ENCODE measurements around the gene MINDY1. TPM values are rescaled to one million over a fixed set of nuclear protein-coding genes. Genes with fewer than 3 reads are reported as not detected.

Gene MINDY1
- total and polyA plus RNA-seq, 9 of the 15 experiments (the other 6 are each of a cell fraction or from before 2014, with no cell fraction given) = 0.49 to 11.0 (median 6.0) TPM

DNA sequence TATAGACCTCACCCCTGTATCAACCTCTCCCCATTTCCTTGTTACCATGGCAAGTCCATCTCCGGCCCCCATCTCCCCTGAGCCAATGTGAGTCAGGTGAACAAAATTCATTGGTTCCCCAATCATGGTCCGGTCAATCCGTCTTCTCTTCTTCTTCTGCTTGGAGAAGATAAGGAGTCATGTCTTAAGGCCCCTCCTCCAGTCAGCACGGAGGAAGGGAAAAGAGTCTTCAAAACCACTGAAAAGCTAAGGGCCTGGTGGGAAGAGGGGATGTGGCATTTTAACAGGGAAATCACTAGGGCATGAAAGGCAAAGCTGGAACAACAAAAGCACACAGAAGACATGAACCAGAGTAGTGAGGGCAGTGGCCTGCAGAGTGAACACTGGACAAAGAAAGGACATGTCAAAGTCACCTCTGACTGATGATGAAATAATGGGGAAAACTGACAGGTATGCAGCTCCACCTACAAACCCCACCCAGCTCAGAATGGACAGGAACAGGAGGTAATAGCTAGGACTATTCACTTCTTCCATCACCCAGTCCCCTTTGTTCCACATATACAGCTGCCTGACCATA, 48.4 kb upstream of the MINDY1 start (continued):
- TF ChIP-seq RNF219 (CRISPR knock-in tag; IDR thresholded peaks at IDR 0.05) (no peak), ARID3B (CRISPR knock-in tag; IDR thresholded peaks at IDR 0.05; ENCODE audit: borderline replicate concordance) (no peak), MAZ (CRISPR knock-in tag; conservative IDR thresholded peaks at IDR 0.05 in 1 of 2, IDR thresholded peaks at IDR 0.05 in 1 of 2) (no peak), HIVEP1 (CRISPR knock-in tag; IDR thresholded peaks at IDR 0.05) (no peak), ZC3H4 (CRISPR knock-in tag; IDR thresholded peaks at IDR 0.05; ENCODE audit: borderline replicate concordance) (no peak), SMARCA4 (IDR thresholded peaks at IDR 0.05) (peak; percentile 91), TEAD2 (tag; IDR thresholded peaks at IDR 0.05) (no peak), MIER1 (IDR thresholded peaks at IDR 0.05; ENCODE audit: low read depth) (no peak), ID3 (CRISPR knock-in tag; IDR thresholded peaks at IDR 0.05) (no peak), ID3 (tag; IDR thresholded peaks at IDR 0.05) (0 out of 2 replicates have a peak, but pooled peaks have one; percentile 43), ZBTB1 (CRISPR knock-in tag; IDR thresholded peaks at IDR 0.05; ENCODE audit: borderline replicate concordance, low read depth) (no peak), HLTF (IDR thresholded peaks at IDR 0.05) (no peak), ILK (tag; IDR thresholded peaks at IDR 0.05; ENCODE audit: borderline replicate concordance, low read depth) (no peak), RFX5 (IDR thresholded peaks at IDR 0.05; ENCODE audit: low read depth, low read length) (no peak)

All from K562 (cell line).